Left forelimb (tissue), 1 donor: ENCODE measurements around the gene WFIKKN1.

Source experiments
- DNase-seq: peaks from one replicate; pipeline ENCODE4 v3.0.0-alpha.2; 2018; ENCODE audit warnings: low spot score

WFIKKN1 gene

GRCh38 chr16:657487-657886, 26.7 kb downstream of the WFIKKN1 start:
- no peak for DNase-seq

GRCh38 chr16:658679-659571, 28.1 kb downstream of the WFIKKN1 start:
- no peak for DNase-seq

- no peak for DNase-seq
Observed at GRCh38 chr16:659618-660017, 28.8 kb downstream of the WFIKKN1 start.

- no peak for DNase-seq
Observed at GRCh38 chr16:660132-660458, 29.3 kb downstream of the WFIKKN1 start.

DNA sequence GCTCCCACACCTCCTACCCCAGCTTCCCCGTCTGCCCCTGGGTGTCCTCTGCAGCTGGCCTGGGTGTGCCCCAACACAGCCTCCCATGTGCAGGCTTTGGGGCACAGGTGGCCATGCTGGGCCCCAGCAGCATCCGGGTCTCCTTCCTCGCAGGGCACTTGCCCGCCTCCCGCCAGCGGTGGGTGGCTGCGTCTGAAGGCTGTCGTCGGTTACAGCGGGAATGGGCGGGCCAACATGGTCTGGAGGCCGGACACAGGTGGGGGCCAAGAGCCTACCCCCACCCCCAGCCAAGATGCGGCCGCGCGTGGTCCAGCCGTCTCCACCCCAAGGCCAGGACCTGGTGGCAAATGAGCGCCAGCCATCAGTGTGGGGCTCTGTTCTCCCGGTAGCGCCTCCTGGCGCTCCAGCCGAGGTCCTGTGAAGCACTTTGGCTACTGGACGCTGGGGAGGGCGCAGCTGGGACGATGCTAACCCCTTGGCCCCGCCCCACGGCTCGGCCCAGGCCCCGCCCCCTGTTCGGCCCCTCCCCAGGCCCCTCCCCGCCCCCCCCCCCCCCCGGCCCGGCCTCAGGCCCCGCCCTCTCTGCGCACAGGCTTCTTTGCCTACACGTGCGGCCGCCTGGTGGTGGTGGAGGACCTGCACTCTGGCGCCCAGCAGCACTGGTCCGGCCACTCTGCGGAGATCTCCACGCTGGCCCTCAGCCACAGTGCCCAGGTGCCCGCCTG, 29.8 kb downstream of the WFIKKN1 start:
- DNase-seq, result peak; percentile 85

GRCh38 chr16:661184-661821, 30.5 kb downstream of the WFIKKN1 start:
- no peak for DNase-seq

- DNase-seq, result no peak
Observed at GRCh38 chr16:662095-662494, 31.3 kb downstream of the WFIKKN1 start.

- no peak for DNase-seq
Observed at GRCh38 chr16:662597-662996, 31.8 kb downstream of the WFIKKN1 start.

- no peak for DNase-seq
Observed at GRCh38 chr16:666572-666971, 35.8 kb downstream of the WFIKKN1 start.

DNA sequence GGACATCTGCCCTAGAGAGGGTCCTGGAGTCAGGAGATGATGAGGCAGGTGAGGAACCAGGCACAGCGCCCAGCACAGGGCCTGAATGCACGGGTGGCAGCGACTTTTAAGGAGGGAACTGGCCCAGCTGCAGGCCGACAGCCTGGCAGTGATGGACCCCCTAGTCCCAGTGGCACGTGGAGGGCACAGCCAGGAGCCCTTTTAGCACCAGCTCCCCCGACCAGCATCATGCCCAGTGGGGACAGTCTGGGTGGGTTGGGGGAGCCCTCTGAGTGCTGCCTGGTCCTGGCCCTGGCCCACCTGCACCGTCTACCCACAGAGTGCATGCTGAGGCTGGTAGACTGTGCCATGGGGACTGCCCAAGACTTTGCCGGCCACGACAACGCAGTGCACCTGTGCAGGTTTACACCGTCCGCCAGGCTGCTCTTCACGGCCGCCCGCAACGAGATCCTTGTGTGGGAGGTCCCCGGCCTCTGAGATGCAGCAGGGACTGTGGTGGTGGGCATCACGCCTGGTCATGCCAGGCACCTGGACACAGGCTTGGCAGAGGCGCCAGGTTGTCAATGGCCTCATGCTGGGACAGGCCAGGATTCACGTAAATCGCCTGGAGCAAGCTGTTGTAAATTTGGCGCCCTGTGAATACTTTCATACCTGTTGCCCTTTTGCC, 36.5 kb downstream of the WFIKKN1 start:
- DNase-seq, result no peak

DNA sequence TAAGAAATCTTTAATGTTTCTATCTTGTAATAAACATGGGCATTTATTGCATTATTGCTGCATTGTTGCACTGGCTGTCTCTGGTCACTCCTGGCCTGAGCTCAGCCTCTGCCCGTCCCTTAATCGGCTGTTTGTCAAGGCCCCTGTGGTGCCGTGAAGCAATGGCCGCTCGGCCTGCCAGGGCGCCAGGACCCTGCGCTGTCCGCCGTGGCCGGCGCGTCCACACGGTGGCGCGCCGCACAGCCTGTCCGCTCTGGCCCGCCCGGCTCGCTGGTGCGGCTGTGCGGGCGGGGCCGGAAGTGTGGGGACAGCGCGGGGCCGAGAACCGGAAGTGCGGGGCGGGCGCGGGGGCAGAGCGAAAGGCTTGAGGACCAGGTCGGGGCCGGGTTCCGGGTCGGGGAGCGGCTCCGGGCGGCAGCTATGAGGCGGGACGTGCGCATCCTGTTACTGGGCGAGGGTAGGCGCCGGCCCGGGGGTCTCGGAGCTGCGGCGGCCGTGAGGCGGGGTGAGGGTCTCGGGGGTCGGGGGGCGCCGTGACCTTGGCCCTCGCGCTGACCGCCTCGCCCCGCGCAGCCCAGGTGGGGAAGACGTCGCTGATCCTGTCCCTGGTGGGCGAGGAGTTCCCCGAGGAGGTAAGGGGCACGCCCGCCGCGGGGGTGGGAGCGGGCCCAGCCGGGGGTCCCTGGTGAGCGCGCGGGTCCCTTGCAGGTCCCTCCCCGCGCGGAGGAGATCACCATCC, 37.2 kb downstream of the WFIKKN1 start, which contains the start of gene RHOT2:
TSS of gene RHOT2 (plus strand) at position 353 of the 739 bp plus-strand sequence. CDS start at position 421, 68 bp downstream.
- DNase-seq, result peak; percentile 95

DNA sequence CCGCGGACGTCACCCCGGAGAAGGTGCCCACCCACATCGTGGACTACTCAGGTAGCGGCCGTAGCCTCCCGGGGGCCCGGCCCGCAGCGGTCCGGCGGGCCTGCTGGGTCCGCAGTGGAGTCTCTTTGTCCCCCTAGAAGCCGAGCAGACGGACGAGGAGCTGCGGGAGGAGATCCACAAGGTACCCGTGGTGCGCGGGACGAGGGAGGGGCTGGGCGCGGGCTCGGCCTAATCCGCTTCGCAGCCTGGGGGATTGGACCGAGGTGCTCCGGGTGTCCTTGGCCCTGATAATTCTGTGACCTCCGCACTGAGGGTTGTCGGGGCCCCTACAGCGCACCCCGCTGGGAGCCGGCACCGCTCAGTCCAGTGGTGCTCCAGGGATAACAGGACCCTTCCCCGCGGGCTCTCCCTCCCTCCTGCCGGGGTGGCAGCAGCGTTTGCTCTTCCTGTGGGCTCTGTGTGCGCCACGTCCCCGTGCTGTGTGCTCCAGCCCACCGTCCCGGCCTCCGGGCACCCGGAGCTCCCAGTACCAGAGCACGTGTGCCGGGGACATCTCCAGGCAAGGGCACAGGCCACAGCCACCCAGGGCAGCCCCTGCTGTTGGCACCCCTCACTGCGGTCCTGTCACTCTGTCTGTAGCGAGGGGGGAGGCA, 37.9 kb downstream of the WFIKKN1 start:
- DNase-seq, result no peak

DNA sequence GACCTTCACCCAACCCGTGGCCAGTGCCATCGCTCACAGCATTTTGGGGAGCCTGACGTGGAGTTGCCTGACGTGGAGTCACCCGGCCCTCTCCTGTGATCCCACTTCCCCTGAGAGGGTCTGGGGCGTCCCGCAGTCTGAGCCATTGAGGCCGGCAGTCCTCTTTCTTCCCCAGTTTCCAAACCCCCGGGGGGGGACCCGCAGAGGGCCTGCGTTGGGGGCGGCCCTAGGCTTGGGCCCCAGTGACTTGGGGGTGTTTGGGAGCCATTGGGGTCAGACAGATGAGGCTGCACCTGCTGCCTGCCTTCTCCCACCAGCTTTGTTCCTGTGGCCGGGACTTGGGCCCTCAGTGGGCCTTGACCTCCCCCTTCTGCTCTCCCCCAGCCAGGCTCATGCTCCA, 38.9 kb downstream of the WFIKKN1 start:
- no peak for DNase-seq

- DNase-seq, result no peak
Observed at GRCh38 chr16:670485-671352, 39.9 kb downstream of the WFIKKN1 start.

GRCh38 chr16:671353-672131, 40.8 kb downstream of the WFIKKN1 start:
- DNase-seq, result no peak

GRCh38 chr16:672371-672770, 41.6 kb downstream of the WFIKKN1 start:
- DNase-seq, result no peak

DNA sequence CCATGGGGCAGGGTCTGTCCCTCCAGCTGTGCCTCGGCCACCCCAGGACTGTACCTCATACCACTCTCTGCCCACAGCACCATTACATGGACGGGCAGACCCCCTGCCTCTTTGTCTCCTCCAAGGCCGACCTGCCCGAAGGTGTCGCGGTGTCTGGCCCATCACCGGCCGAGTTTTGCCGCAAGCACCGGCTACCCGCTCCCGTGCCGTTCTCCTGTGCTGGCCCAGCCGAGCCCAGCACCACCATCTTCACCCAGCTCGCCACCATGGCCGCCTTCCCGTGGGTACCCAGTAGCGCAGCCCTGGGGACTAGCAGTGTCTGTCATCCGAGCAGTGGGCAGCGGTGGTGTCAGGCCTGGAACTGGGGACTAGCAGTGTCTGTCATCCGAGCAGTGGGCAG, 42.1 kb downstream of the WFIKKN1 start:
- DNase-seq, result no peak

DNA sequence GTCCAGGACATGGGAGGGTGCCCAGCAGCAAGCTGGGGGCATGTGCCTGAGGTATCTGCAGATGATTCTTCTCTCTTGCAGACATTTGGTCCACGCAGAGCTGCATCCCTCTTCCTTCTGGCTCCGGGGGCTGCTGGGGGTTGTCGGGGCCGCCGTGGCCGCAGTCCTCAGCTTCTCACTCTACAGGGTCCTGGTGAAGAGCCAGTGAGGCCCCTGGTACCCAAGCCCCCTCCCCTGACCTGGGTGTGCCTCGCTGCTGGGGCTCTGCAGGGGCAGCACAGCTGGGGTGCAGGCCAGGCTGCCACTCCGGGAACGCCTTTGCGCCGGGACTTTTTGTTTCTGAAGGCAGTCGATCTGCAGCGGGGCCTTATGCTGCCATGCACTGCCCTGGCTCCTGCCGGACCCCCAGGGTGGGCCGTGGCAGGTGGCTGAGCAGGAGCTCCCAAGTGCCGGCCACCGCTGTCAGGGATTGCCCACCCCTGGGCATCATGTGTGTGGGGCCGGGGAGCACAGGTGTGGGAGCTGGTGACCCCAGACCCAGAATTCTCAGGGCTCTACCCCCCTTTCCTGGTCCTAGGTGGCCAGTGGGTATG, 42.7 kb downstream of the WFIKKN1 start:
- no peak for DNase-seq
